HG03108 (cell line): Measurements from ENCODE around the gene SNX33.

Experiments used
- ATAC-seq: cut with Tn5 transposase; IDR thresholded peaks from one replicate; pipeline ENCODE4 v1.9.1; 2021; ENCODE audit warnings: moderate library complexity; ENCODE audit not compliant: unreplicated experiment

The SNX33 gene

GRCh38 chr15:75640483-75641178 lies 7.1 kb upstream of the SNX33 start:
- peak; percentile 17 for ATAC-seq

- no peak for ATAC-seq
Measured at GRCh38 chr15:75641179-75641503, 6.6 kb upstream of the SNX33 start.

- ATAC-seq = no peak
Measured at GRCh38 chr15:75641603-75642002, 6.1 kb upstream of the SNX33 start.

- ATAC-seq = no peak
Measured at GRCh38 chr15:75644376-75644775, 3.3 kb upstream of the SNX33 start.

GRCh38 chr15:75646112-75646943 lies 1.4 kb upstream of the SNX33 start:
- no peak for ATAC-seq

GRCh38 chr15:75646944-75647364 lies 758 bp upstream of the SNX33 start:
- no peak for ATAC-seq

- ATAC-seq = no peak
Measured at GRCh38 chr15:75648156-75649000, 666 bp downstream of the SNX33 start.

- no peak for ATAC-seq
Measured at GRCh38 chr15:75649045-75649761, 1.5 kb downstream of the SNX33 start.

GRCh38 chr15:75649848-75650247 lies 2.1 kb downstream of the SNX33 start:
- ATAC-seq = no peak

- no peak for ATAC-seq
Measured at GRCh38 chr15:75650908-75651809, 3.4 kb downstream of the SNX33 start.

GRCh38 chr15:75651810-75652543 lies 4.3 kb downstream of the SNX33 start:
- ATAC-seq = no peak

GRCh38 chr15:75653347-75653913 lies 5.7 kb downstream of the SNX33 start:
- no peak for ATAC-seq

- ATAC-seq = no peak
Measured at GRCh38 chr15:75654201-75654907, 6.6 kb downstream of the SNX33 start.

GRCh38 chr15:75655931-75656330 lies 8.2 kb downstream of the SNX33 start:
- ATAC-seq = no peak

GRCh38 chr15:75656331-75656730 lies 8.6 kb downstream of the SNX33 start:
- no peak for ATAC-seq

GRCh38 chr15:75656813-75657212 lies 9.1 kb downstream of the SNX33 start:
- no peak for ATAC-seq

GRCh38 chr15:75659141-75659771 lies 11.5 kb downstream of the SNX33 start:
- no peak for ATAC-seq
